Astrocyte (in vitro differentiated cells and primary cell): ENCODE measurements around the gene MS4A4A. TPM values are rescaled to one million over a fixed set of nuclear protein-coding genes. Genes with fewer than 3 reads are reported as not detected.

Experiments
- DNase-seq: peaks from one replicate; pipeline ENCODE4 v3.0.0-alpha.2; 2010; ENCODE audit warnings: low read depth
- FAIRE-seq: peaks from 2 replicates; lab custom pipeline; 2011; peaks lifted over from hg19 to GRCh38; lab: Jason Lieb, UNC
- H2AFZ ChIP-seq: 2 replicates; pipeline ENCODE4 v1.6.0; 2012; ENCODE audit warnings: low read depth, low read length, inconsistent platforms
- H3K27ac ChIP-seq: 2 replicates; pipeline ENCODE4 v1.5.1; 2011; ENCODE audit warnings: low read depth, low read length, inconsistent platforms
- H3K27me3 ChIP-seq: 2 replicates; pipeline ENCODE4 v1.6.0; 2011; ENCODE audit warnings: low read length, inconsistent platforms; ENCODE audit not compliant: insufficient read depth
- H3K36me3 ChIP-seq: 2 replicates; pipeline ENCODE4 v1.5.1; 2011; ENCODE audit warnings: low read length, inconsistent platforms; ENCODE audit not compliant: insufficient read depth
- H3K4me1 ChIP-seq: 2 replicates; pipeline ENCODE4 v1.5.1; 2011; ENCODE audit warnings: low read length, inconsistent platforms; ENCODE audit not compliant: insufficient read depth
- H3K4me2 ChIP-seq: 2 replicates; pipeline ENCODE4 v1.6.0; 2012; ENCODE audit warnings: low read length, inconsistent platforms
- H3K4me3 ChIP-seq: 2 replicates; pipeline ENCODE4 v1.5.1; 2011; ENCODE audit warnings: low read depth, mild to moderate bottlenecking, low read length, inconsistent platforms; ENCODE audit not compliant: insufficient read depth
- H3K79me2 ChIP-seq: 2 replicates; pipeline ENCODE4 v1.6.0; 2012; ENCODE audit warnings: mild to moderate bottlenecking, low read length, inconsistent platforms; ENCODE audit not compliant: insufficient read depth
- H3K9ac ChIP-seq: 2 replicates; pipeline ENCODE4 v1.6.0; 2012; ENCODE audit warnings: mild to moderate bottlenecking, low read length, inconsistent platforms
- H3K9me3 ChIP-seq: 2 replicates; pipeline ENCODE4 v1.5.1; 2012; ENCODE audit warnings: low read depth, mild to moderate bottlenecking, low read length, inconsistent platforms; ENCODE audit not compliant: insufficient read depth
- H4K20me1 ChIP-seq: 2 replicates; pipeline ENCODE4 v1.6.0; 2012; ENCODE audit warnings: low read length, inconsistent platforms; ENCODE audit not compliant: insufficient read depth
- H3K27ac Mint-ChIP-seq: one replicate; pipeline ENCODE4 v1.8.0; 2021; ENCODE audit warnings: mild to moderate bottlenecking, mixed read lengths; ENCODE audit not compliant: unreplicated experiment
- H3K27me3 Mint-ChIP-seq: one replicate; pipeline ENCODE4 v1.8.0; 2021; ENCODE audit warnings: low read depth, mixed read lengths; ENCODE audit not compliant: unreplicated experiment
- H3K36me3 Mint-ChIP-seq: one replicate; pipeline ENCODE4 v1.8.0; 2021; ENCODE audit warnings: low read depth, mixed read lengths; ENCODE audit not compliant: unreplicated experiment
- H3K4me1 Mint-ChIP-seq: one replicate; pipeline ENCODE4 v1.8.0; 2021; ENCODE audit warnings: low read depth, mixed read lengths; ENCODE audit not compliant: unreplicated experiment
- H3K4me3 Mint-ChIP-seq: one replicate; pipeline ENCODE4 v1.8.0; 2021; ENCODE audit warnings: mild to moderate bottlenecking, moderate library complexity, mixed read lengths; ENCODE audit not compliant: unreplicated experiment
- H3K9me3 Mint-ChIP-seq: one replicate; pipeline ENCODE4 v1.8.0; 2021; ENCODE audit warnings: mild to moderate bottlenecking, mixed read lengths; ENCODE audit not compliant: unreplicated experiment
- EZH2 ChIP-seq: IDR thresholded peaks from 2 replicates; pipeline ENCODE4 v1.6.1; 2012; ENCODE audit warnings: mild to moderate bottlenecking, low read length, inconsistent platforms; ENCODE audit not compliant: insufficient read depth
- total RNA-seq: library from RNA; stranded (reverse); gene quantifications from 2 replicates; pipeline ENCODE4 v1.2.1, GENCODE V29; 2021
- TF ChIP-seq, protein P1 (sequence below): IDR thresholded peaks from 2 replicates; pipeline ENCODE4 v1.5.1; 2011; ENCODE audit warnings: low read depth, mild to moderate bottlenecking, inconsistent platforms, low read length, moderate library complexity; ENCODE audit not compliant: insufficient read depth

Gene MS4A4A
- total RNA-seq, 1 donor from 2014 or later, result 0.32 TPM

DNA sequence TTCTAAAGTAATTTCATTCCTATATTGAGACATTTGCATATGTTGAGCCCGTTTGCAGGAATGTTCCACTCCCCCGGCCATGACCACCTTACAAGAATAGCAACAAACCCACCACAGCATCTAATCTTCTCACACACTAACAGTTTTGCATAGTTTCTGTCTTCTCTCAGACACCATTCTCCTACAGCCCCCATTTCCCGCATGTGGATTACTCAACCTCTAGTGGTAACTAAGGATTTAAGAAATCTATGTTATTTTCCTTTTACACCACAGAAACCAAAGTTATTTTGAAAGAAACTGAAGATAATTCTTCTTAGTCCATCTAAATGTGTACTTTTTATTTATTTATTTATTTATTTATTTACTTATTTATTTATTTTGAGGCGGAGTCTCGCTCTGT lies 39.8 kb upstream of the MS4A4A start:
- no peaks in the 10 kb centered on the region for H3K4me1 Mint-ChIP-seq
- peaks cover 2% of the 10 kb centered on the region for H3K27me3 Mint-ChIP-seq
- FAIRE-seq, result no peak

GRCh38 chr11:60241786-60242185 lies 38.7 kb upstream of the MS4A4A start:
- no peak overlapping the region for H3K4me3 Mint-ChIP-seq
- no peak for FAIRE-seq
- no peak overlapping the region for H3K4me3 ChIP-seq

More for the DNA sequence above, 39.8 kb upstream of the MS4A4A start:
- no peak overlapping the region for H3K4me3 ChIP-seq
- H3K4me2 ChIP-seq, result no peak overlapping the region
- TF ChIP-seq EZH2, result no peak
- TF ChIP-seq, protein P1, sequence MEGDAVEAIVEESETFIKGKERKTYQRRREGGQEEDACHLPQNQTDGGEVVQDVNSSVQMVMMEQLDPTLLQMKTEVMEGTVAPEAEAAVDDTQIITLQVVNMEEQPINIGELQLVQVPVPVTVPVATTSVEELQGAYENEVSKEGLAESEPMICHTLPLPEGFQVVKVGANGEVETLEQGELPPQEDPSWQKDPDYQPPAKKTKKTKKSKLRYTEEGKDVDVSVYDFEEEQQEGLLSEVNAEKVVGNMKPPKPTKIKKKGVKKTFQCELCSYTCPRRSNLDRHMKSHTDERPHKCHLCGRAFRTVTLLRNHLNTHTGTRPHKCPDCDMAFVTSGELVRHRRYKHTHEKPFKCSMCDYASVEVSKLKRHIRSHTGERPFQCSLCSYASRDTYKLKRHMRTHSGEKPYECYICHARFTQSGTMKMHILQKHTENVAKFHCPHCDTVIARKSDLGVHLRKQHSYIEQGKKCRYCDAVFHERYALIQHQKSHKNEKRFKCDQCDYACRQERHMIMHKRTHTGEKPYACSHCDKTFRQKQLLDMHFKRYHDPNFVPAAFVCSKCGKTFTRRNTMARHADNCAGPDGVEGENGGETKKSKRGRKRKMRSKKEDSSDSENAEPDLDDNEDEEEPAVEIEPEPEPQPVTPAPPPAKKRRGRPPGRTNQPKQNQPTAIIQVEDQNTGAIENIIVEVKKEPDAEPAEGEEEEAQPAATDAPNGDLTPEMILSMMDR, result no peak
- no peaks in the 10 kb centered on the region for H3K27me3 ChIP-seq
- no peaks in the 10 kb centered on the region for H3K4me1 ChIP-seq
- no peak overlapping the region for H3K4me3 Mint-ChIP-seq
- H3K9me3 Mint-ChIP-seq, result no peaks in the 10 kb centered on the region
- no peaks in the 10 kb centered on the region for H3K36me3 Mint-ChIP-seq
- H4K20me1 ChIP-seq, result no peaks in the 10 kb centered on the region
- no peaks in the 10 kb centered on the region for H3K79me2 ChIP-seq
- no peak overlapping the region for H2AFZ ChIP-seq
- no peak overlapping the region for H3K27ac Mint-ChIP-seq
- no peak for DNase-seq
- H3K9me3 ChIP-seq, result no peaks in the 10 kb centered on the region
- no peaks in the 10 kb centered on the region for H3K36me3 ChIP-seq
- no peak overlapping the region for H3K9ac ChIP-seq
- no peak overlapping the region for H3K27ac ChIP-seq

DNA sequence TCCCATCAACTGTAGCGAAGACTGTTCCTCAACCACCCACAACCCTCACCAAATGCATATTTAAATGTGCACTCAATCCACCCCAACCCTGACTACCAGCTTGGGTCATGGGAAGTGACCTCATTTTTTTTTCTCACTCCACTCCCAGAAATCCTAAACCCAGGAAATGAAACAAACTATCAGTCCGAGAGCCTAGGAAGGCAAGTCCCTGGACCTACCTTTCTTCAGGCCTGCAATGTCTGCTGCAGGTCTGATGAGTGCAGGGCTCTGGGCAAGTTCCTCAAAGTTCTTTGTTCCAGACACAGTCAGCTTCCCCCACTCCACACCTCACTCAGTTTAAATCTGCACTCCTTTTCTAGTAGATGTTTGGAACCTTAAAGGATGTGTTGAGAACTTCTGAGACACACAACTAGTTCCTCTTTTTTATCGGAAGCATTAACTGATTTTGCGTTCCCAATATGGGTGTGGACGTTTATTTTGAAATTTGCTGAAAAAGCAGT lies 37.7 kb upstream of the MS4A4A start, which contains the start of gene MS4A4E:
Gene MS4A4E, minus strand, starts transcription at position 398 of the 500 bp plus-strand sequence. CDS start 13,082 bp downstream, outside the sequence.
- H3K4me1 Mint-ChIP-seq, result no peaks in the 10 kb centered on the region
- no peak within 1 kb of the TSS for H3K27ac Mint-ChIP-seq

More at GRCh38 chr11:60241786-60242185, 38.7 kb upstream of the MS4A4A start:
- Mint-ChIP-seq H3K4me1 (no peaks in the 10 kb centered on the region), H3K27ac (no peak overlapping the region), H3K36me3 (no peaks in the 10 kb centered on the region), H3K27me3 (peaks cover 2% of the 10 kb centered on the region), H3K9me3 (no peaks in the 10 kb centered on the region)
- Histone ChIP-seq H4K20me1 (no peaks in the 10 kb centered on the region), H3K36me3 (no peaks in the 10 kb centered on the region), H3K4me2 (no peak overlapping the region), H3K27me3 (no peaks in the 10 kb centered on the region), H3K4me1 (no peaks in the 10 kb centered on the region), H3K27ac (no peak overlapping the region), H3K9ac (no peak overlapping the region), H3K79me2 (no peaks in the 10 kb centered on the region), H2AFZ (no peak overlapping the region), H3K9me3 (no peaks in the 10 kb centered on the region)
- DNase-seq, result no peak
- TF ChIP-seq, protein P1, result no peak
- no peak for TF ChIP-seq EZH2

More for the DNA sequence above, 37.7 kb upstream of the MS4A4A start, which contains the start of gene MS4A4E:
- H3K79me2 ChIP-seq, result no peaks in the 10 kb centered on the region
- no peaks in the 10 kb centered on the region for H3K36me3 ChIP-seq
- H3K4me1 ChIP-seq, result no peaks in the 10 kb centered on the region
- no peak within 1 kb of the TSS for H3K4me2 ChIP-seq
- H3K9me3 ChIP-seq, result no peaks in the 10 kb centered on the region
- H2AFZ ChIP-seq, result no peak within 1 kb of the TSS
- H4K20me1 ChIP-seq, result no peaks in the 10 kb centered on the region
- FAIRE-seq (no peak), DNase-seq (no peak)
- H3K4me3 ChIP-seq, result no peak within 1 kb of the TSS
- no peak within 1 kb of the TSS for H3K27ac ChIP-seq
- H3K36me3 Mint-ChIP-seq, result no peaks in the 10 kb centered on the region
- peaks cover 2% of the 10 kb centered on the region for H3K27me3 Mint-ChIP-seq
- H3K4me3 Mint-ChIP-seq, result no peak within 1 kb of the TSS
- H3K9ac ChIP-seq, result no peak within 1 kb of the TSS
- H3K9me3 Mint-ChIP-seq, result no peaks in the 10 kb centered on the region
- H3K27me3 ChIP-seq, result no peaks in the 10 kb centered on the region
- TF ChIP-seq, protein P1, result no peak
- TF ChIP-seq EZH2, result no peak
